ENCODE measurements around the gene BSND. TPM values are rescaled to one million over a fixed set of nuclear protein-coding genes. Genes with fewer than 3 reads are reported as not detected.

The BSND gene
- total and polyA plus RNA-seq, 8 donors, result not detected

DNA sequence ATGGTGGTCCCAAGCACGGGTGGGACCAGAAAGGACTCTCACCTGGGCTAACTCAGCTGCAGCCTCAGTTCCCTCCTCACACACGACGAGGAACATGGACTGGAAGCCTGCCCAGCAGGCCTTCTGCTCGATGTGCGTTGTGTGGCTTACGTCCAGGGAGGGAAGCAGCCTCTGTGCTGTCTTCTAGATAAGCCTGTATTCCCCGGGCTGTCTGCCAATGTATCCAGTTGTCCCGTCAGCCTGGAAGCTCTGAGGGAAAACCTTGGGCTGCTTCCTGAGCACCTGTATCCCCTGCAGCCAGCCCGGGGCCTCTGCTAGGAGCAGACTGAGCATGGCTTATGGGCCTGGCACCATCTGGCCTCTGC lies 51.2 kb downstream of the BSND start:
- intact Hi-C loops (cut with DNase I; ENCODE audit: low total_unique reads), result no loop called here
- 33 to 53% (median 42%) methylated on average over 5 to 9 of the region's 9 CpGs for WGBS, 5 donors
- Histone ChIP-seq H3K4me3 (no peak overlapping the region), H3K36me3 (no peaks in the 10 kb centered on the region), H3K9me3 (no peaks in the 10 kb centered on the region), H3K4me1 (peaks cover 0 to 6% (median 0%) of the 10 kb centered on the region in 4 donors), H3K27ac (no peak overlapping the region), H3K27me3 (no peaks in the 10 kb centered on the region)
- TF ChIP-seq POLR2A (IDR thresholded peaks at IDR 0.05), result no peak
- TF ChIP-seq EP300 (IDR thresholded peaks at IDR 0.05), result no peak
- TF ChIP-seq, protein P1, sequence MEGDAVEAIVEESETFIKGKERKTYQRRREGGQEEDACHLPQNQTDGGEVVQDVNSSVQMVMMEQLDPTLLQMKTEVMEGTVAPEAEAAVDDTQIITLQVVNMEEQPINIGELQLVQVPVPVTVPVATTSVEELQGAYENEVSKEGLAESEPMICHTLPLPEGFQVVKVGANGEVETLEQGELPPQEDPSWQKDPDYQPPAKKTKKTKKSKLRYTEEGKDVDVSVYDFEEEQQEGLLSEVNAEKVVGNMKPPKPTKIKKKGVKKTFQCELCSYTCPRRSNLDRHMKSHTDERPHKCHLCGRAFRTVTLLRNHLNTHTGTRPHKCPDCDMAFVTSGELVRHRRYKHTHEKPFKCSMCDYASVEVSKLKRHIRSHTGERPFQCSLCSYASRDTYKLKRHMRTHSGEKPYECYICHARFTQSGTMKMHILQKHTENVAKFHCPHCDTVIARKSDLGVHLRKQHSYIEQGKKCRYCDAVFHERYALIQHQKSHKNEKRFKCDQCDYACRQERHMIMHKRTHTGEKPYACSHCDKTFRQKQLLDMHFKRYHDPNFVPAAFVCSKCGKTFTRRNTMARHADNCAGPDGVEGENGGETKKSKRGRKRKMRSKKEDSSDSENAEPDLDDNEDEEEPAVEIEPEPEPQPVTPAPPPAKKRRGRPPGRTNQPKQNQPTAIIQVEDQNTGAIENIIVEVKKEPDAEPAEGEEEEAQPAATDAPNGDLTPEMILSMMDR (IDR thresholded peaks at IDR 0.05), result no peak
- TF ChIP-seq POLR2AphosphoS5 (IDR thresholded peaks at IDR 0.05), result no peak
- DNase-seq, result peak in 1 of 2 donors; percentile 77

GRCh38 chr1:55050283-55050682 lies 51.5 kb downstream of the BSND start:
- Histone ChIP-seq H3K4me1 (peaks cover 0 to 6% (median 0%) of the 10 kb centered on the region in 4 donors), H3K27me3 (no peaks in the 10 kb centered on the region), H3K36me3 (no peaks in the 10 kb centered on the region), H3K27ac (no peak overlapping the region), H3K9me3 (no peaks in the 10 kb centered on the region), H3K4me3 (no peak overlapping the region)
- WGBS, 5 donors, result 72 to 76% (median 75%) methylated on average over 8 to 9 of the region's 9 CpGs
- TF ChIP-seq POLR2AphosphoS5 (IDR thresholded peaks at IDR 0.05) (no peak), EP300 (IDR thresholded peaks at IDR 0.05) (no peak), POLR2A (IDR thresholded peaks at IDR 0.05) (no peak)
- TF ChIP-seq, protein P1 (IDR thresholded peaks at IDR 0.05), result no peak
- DNase-seq, result peak in 1 of 2 donors; percentile 40
- intact Hi-C loops (cut with DNase I; ENCODE audit: low total_unique reads), result no loop called here

DNA sequence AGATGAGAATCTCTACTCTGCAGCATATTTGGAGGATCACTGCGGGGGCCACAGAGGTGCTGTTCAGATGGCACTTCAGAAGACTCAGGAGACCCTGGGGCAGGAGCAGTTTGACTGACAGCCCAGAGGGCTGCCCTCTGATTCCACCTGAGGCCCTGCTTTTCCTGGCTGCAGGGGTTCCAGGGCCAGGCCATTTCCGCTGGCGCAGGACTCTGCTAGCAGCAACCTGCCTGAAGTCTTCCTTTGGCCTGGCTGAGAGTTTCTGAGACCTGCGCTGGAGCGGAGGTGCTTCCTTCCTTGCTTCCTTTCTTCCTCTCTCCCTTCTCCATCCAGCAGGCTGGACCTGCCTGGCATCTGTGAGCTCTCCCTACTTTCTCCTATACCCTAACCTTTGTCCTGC lies 52.4 kb downstream of the BSND start:
- Histone ChIP-seq H3K36me3 (no peaks in the 10 kb centered on the region), H3K9me3 (no peaks in the 10 kb centered on the region), H3K4me3 (no peak overlapping the region), H3K27me3 (no peaks in the 10 kb centered on the region), H3K4me1 (peaks cover 0 to 6% (median 0%) of the 10 kb centered on the region in 4 donors), H3K27ac (no peak overlapping the region)
- intact Hi-C loops (cut with DNase I; ENCODE audit: low total_unique reads), result no loop called here
- no peak for DNase-seq
- TF ChIP-seq, protein P1 (IDR thresholded peaks at IDR 0.05), result no peak
- no peak for TF ChIP-seq POLR2A (IDR thresholded peaks at IDR 0.05)
- no peak for TF ChIP-seq POLR2AphosphoS5 (IDR thresholded peaks at IDR 0.05)
- TF ChIP-seq EP300 (IDR thresholded peaks at IDR 0.05), result no peak
- WGBS, 5 donors, result 88 to 97% (median 93%) methylated on average over 5 of the region's 5 CpGs

- 74 to 78% (median 76%) methylated on average over 9 of the region's 9 CpGs for WGBS, 5 donors
- Histone ChIP-seq H3K27me3 (no peaks in the 10 kb centered on the region), H3K4me3 (no peak overlapping the region), H3K27ac (no peak overlapping the region), H3K9me3 (no peaks in the 10 kb centered on the region), H3K4me1 (peaks cover 0 to 6% (median 0%) of the 10 kb centered on the region in 4 donors), H3K36me3 (no peaks in the 10 kb centered on the region)
- DNase-seq, result no peak
- TF ChIP-seq, protein P1 (IDR thresholded peaks at IDR 0.05), result no peak
- TF ChIP-seq EP300 (IDR thresholded peaks at IDR 0.05) (no peak), POLR2AphosphoS5 (IDR thresholded peaks at IDR 0.05) (no peak), POLR2A (IDR thresholded peaks at IDR 0.05) (no peak)
- intact Hi-C loops (cut with DNase I; ENCODE audit: low total_unique reads), result no loop called here
Measured at GRCh38 chr1:55051621-55052020, 52.9 kb downstream of the BSND start.

Measured in stomach (tissue), 9 donors.